GM18499 (cell line): ENCODE measurements around the gene GPANK1.

Experiments
- ATAC-seq: cut with Tn5 transposase; IDR thresholded peaks from one replicate; pipeline ENCODE4 v1.9.1; 2021; ENCODE audit warnings: moderate number of reproducible peaks; ENCODE audit not compliant: insufficient read depth, unreplicated experiment

Gene GPANK1

GRCh38 chr6:31621991-31622390, 42.8 kb downstream of the GPANK1 start:
- ATAC-seq = no peak

GRCh38 chr6:31621320-31621939, 43.4 kb downstream of the GPANK1 start:
- ATAC-seq = no peak

GRCh38 chr6:31620586-31621319, 44.0 kb downstream of the GPANK1 start, which contains the start of gene PRRC2A:
TSS of gene PRRC2A (plus strand) at chr6:31620715. CDS start at chr6:31622790, 2,075 bp downstream.
- ATAC-seq = peak; percentile 9

- peak; percentile 51 for ATAC-seq
Observed at GRCh38 chr6:31619805-31620585, 44.8 kb downstream of the GPANK1 start.

- ATAC-seq = no peak
Observed at GRCh38 chr6:31617010-31617409, 47.8 kb downstream of the GPANK1 start.

GRCh38 chr6:31615748-31616147, 49.0 kb downstream of the GPANK1 start:
- no peak for ATAC-seq

GRCh38 chr6:31614684-31615578, 49.9 kb downstream of the GPANK1 start, which contains the start of gene AIF1:
TSS of gene AIF1 (plus strand) at chr6:31615234. CDS start at chr6:31615330, 96 bp downstream.
- ATAC-seq = no peak

- ATAC-seq = no peak
Observed at GRCh38 chr6:31614075-31614619, 50.6 kb downstream of the GPANK1 start.
